ENCODE results near the gene SNRPA1.

Gene SNRPA1

DNA sequence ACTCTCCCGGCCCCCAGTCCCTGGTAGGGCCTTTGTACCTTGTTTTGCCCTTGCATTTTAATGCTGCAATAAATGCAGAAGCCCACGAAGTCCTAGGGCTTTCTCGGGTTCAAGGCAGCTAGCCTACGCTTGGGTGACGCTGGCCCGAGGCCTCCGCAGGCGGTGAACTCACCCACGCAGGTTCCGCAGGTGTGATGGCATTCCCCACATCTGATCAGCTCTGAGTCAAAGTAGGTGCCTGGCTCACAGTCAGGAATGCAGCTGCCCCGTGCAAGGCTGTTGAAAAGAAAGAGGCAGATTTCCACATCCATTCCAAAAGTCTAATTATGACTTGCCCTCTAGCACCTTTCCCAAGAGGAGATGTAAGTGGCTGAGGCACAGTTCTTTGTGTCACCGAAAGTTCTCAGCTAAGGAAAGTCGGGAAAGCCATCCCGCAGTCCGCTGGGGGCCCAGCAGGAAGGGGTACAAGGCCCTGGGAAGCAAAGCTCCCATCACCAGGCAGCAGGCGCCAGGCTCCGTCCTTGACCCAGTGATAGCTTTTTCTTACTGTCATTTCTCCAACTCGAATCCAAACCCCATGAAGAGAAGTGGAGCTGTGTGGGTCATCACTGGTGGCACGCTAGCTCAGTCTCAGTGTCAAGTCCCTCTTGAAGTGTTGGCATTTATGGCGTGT lies 23.2 kb upstream of the SNRPA1 start:
- no peak for DNase-seq

DNA sequence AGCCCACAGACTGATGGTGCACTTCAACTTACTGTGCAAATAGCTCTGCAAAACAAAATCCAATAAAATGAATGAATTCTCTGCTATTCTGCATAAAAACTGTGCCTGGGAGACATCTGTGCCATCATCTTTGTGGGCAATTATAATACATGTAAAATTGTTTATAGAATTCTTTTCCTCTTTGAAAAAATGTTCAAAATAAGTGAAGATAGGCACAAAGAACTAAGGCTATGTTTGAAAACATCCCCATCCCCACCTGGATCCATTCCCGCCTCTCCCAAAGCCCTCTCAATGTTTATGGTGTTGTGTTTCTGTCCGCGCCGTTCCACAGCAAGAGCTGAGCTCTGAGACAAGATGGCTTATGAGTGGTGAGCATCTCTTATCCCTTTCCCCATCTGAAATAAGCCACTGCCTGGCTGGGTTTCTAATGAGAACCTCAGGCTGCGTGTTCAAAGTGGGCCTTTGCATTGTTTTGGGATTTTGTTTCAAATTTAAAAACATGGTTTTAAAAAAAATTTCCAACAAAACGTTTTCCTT lies 22.4 kb upstream of the SNRPA1 start:
- DNase-seq = no peak

DNA sequence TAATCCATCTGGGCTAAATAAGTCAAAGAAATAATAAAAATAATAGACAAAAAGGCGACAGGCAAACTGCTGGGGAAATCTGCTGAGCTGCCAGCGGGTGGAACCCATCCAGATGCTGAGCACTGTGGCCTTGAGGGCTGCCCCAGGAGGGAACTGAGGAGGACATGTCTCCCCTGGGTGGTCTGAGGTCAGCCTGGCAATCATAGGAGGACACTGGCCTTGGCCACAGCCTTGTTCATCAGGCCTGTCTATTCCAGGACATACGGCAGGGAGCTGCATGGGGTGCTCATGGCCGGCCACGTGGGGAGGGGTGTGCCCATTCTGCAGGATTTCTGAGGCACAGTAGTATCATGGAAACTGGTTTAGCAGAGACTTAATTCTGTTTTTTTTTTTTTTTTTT lies 21.5 kb upstream of the SNRPA1 start:
- no peak for DNase-seq

DNA sequence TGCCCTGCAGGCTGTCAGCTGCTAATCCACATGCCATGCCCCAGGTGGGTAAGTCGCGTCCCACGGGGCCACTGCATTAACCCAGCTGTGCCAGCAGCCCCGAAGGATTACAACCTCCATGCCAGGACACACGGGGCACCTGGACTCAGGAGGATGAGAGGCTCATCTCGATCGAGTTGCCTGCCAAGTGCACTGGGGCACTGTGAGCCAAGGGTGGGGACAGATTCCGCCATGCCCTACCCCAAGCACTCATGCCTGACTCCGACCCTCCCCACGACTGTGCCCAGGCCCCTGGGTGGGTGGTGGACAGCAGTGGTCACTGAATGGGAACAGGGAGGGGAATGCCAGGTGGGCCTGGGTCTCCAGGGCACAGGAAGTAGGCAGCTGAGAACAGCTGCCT lies 20.7 kb upstream of the SNRPA1 start:
- DNase-seq = no peak

DNA sequence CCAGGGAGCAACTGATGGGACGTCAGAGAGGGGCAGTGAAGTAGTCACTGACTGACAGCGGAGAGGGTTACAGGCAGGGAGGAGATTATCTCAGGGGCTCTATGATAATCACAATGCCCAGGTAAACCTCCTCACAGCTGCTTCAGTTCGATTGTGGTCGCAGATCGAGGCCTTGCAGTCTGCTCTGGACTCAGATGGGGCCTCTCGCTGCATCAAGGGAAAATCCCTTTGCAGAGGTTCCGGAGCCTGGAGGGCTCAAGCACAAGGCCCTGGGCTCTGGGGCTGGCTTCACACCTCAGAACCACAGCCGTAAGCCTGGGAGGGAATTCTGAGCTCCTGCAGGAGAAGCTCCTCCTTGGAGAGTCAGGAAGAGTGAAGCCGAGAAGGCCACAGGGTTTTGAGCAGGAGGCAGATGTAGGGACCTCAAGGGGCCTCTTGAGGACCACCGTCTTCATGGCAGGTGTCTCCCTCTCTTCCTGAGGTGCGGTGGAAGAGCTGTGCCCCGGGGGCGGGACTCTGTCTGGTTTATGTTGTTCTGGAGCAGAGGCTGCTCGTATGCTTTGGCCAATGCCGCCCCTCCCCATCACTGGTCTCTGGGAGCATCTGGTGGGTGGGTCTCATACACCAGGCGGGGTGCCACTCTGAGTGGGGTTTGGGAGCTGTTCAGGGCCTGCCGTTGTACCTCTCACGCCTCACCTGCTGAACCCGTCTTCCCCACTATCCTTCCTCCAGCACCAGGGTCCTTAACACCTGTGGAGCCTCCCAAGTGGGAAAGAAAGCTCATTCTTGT lies 19.5 kb upstream of the SNRPA1 start:
- no peak for DNase-seq

DNA sequence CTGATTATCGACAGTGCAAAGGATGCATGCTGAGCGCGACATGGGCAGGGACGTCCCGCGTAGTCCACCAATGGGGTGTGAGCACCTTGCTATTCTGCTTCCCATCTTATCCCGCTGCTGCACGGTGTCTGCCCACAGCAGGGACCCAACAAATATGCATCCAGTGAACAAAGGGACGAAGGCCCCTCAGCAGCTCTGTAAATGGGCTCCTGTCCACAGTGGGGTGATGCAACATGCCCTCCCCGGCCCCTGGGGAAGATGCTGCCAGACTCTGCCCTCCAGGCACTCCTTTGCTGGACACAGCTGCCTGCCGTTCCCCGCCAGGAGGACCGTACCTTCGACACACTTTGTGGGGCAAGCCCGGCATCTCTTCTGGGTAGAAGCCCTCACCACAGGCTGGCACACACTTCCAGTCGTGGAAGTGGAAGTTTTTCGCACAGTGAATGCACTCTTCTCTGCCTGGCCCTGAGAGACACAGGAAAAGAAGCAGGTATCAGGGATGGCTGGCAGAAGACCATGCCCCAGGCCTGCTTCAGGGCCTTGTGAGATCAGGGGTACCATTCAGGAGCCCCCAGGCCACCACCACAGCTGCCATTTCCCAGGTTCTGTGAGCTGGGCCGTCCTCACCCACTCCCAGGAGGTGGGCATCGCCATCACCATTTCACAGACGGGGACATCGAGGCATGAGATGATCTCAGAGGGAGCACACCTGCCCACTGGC lies 18.2 kb upstream of the SNRPA1 start:
- DNase-seq = no peak

DNA sequence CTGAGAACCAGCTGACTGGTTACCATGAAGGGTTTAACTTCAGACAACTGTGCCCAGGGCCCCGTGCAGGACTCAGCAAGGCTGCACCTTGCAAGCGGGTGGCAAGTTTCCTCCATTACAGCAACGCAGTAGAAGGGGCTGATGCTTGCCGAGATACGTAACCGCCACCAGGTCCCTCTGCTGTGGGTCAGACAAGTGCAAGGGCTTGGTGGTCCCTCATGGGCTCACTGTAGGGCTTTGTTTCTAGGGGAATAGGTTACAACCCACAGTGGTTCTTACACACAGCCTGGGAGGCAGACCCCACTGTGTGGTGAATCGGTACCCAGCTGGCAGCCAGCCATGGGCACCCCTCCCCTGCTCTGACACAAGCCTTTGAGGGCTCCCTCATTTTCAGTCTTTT lies 15.5 kb upstream of the SNRPA1 start:
- DNase-seq = no peak

DNA sequence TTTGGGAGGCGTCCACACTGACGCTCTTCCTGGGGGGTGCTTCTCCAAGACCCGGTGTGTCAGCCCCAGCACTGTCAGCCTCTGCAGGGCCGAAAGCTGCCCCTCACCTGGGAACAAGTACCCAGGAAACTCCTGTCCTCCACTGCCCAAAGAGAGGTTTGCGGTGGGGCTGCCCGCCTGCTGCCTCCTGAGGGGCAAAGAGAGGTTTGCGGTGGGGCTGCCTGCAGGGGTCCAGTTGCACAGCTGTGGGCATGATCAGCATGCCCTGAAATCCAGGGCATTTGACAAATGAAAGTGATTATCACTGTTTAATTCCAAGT lies 15.1 kb upstream of the SNRPA1 start:
- DNase-seq = no peak

DNA sequence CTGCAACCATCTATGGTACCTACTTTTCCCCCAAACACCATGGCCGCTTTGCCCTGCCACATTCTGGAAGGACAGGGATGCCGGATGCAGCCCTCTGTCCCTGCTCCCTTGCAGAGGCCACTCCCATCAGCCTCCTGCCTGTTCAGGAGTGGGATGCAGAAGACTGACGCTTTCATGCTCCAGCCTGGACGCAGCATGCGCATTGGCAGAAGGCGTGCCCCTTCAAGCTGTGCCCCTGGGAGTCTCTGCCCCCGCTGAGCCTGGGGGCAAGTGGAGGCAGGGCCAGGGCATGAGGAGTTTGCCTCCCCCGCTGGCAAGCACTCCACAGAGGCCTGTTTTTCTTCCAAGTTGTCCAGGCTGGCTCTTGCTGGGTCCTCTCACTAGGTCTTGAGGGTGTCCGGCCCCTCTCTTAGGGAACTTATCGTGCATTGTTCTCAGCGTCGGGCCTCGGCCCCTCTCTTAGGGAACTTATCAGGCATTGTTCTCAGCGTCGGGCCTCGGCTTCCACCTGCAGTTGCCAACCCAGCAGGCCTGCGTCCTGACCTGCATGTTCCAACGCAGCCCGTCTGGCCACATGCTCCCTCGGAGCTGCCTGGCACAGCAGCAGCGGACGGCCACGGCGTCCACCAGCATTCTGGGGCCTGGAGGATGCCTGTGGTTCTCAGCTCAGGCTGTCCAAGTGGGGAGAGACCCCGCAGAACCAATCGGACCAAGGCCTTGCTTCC lies 14.6 kb upstream of the SNRPA1 start:
- no peak for DNase-seq

DNA sequence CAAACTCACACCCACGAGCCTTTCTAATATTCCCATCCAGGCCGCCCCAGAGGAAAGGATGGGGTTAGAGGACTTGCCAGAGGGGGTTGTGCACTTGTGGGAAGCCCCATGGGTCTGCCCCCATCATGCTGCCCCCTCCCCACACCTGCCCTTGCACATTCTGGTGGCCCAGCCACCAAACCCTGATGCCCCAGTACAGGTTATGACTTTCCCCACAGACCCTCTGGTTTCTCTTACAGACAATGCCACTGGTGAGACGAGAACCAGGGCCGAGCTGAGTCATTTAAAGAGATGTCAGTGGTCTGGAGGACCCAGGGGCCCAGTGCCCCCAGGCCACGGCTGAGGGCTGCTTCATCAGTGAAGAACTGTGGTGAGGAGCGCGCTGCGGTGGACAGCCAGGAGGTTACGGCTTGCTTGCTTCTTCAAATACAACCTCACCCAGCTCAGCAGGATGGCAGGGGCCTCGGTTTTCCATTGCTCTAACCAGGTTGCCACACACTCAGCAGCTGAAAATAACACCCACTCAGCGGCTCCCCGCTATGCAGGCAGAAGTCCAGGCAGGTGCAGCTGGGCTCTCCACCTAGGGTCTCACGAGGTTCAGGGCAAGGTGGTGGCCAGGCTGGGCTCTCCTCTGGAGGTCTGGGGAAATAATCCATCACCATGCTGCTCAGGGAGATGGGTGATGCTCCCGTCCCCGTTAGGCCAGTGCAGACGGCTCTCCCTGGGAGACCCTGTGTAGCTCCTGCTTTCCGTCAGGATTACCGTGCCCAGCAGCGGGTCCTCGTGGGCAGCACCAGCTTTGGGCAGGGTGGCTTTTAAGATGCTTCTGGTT lies 13.8 kb upstream of the SNRPA1 start:
- DNase-seq = no peak

DNA sequence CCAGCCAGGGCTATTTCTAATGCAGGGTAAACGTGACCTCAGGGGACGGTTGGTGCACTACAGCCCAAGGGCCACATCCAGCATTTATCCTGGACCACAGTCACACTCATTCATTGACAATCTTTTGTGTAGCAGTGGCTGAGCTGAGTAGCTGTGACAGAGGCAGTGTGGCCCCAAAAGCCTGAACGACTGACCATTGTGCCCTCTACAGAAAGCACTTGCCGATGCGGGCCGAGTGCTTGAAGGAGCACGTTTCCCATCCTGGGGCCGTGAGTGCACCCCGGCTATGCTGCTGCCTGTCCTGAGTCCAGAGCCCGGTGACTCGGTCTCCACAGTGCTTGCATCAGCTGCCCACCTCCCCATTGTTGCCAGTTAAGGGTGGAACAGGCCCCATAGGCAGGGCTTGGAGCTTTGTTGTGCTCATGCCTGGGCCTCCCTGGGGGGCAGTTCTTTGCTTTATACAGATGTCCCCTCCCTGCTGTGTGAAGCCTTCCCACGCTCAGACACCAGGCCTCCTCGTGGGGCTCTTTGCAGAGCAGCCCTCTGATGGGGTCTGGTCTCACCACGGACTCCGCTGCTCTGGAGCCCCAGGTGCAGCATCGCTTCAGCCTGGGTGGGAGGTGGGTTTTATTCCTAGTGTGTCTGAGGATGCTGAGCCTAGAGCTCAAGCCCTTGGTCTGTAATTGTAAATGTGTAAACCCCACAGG lies 13.0 kb upstream of the SNRPA1 start:
- no peak for DNase-seq

DNA sequence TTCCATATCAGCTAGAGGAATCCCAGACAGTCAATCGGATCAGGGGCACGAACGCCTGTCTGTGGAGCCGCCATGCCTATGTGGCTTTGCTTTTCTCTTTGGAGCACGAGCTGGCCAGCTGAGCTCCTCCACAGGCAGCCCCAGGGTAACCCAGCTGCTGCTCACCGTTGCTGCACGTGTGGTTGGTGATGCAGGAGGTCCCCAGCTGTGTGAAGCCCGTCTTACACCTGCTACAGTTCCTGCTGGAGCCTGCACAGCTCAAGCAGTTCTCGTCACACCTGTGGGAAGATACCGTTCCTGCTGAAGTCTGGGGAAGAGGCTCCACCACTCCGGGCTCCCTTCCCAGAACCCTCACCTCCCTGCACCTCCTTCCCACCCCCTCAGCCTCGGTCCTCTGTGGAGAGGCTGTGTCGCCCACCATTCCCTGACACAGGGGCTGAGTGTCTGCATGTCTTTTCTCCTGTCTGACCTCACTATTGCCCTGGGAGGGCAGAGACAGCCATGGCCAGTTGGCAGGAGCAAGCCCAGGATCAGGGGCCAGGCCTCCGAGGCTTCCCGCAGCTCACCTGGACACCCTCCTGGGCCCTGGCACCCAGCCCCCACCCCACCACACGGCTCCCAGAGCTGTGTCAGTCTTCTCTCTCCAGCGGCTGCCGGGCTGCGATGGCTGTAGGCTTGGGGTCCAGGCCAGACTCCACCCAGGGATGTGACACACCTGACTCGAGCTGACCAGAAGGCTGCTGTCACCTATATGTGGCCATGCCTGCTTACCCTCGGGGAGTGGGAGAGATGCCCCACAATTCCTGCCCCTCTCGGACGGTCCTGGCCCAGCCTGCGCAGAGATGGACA lies 12.2 kb upstream of the SNRPA1 start:
- no peak for DNase-seq

DNA sequence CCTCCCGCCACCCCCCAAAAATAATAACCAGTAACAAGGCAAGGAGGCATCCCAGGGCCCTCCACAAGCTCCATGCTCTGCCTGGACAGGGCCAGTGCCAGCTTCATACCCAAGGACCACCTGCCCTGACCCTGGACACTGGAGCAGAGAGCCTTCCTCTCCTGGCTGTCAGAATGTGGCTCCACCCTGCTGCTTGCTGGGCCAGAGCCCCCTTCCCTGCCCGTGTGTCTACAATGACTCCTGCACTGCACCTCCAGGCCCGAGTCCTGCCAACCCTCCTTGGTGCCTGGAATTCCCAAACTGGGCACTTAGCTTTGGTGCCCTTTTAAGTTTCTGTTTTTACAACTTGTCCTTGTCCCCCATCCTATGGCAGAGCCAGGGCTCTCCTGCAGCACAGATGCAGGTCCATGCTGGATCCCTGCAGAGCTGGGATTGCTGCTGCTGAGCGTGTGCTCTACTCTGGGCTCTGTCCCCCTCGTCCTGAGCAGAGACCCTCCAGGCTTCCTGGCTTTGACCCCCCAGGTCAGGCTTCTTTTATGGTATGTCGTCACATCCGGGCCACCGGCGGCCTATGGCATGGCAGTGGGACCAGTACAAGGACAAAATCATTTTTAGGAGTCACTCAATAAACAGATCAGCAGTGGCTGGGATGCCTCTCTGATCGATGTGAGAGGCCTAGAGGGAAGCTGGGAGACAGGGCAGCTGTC lies 11.4 kb upstream of the SNRPA1 start:
- DNase-seq = no peak

DNA sequence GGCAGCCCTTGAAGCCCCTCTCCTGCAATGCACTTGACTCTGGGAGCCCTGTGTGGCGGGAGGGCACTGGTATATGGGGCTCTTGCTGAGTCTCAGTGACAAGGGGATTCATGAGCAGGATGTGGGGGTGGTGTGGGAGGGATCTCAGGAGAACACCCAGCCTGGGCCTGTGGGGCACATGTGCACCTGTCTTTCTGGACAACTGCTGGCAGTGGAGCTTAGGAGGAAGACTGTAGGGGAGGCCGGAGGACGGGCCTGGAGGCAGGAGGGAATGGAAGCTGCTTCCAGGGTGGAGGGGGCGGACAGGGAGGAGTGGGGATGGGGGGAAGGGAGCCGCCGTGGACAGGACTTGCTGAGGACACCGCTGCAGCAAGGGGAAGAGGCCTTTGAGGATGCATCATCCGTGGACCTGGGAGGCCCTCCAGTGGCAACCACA lies 10.8 kb upstream of the SNRPA1 start:
- DNase-seq = no peak

DNA sequence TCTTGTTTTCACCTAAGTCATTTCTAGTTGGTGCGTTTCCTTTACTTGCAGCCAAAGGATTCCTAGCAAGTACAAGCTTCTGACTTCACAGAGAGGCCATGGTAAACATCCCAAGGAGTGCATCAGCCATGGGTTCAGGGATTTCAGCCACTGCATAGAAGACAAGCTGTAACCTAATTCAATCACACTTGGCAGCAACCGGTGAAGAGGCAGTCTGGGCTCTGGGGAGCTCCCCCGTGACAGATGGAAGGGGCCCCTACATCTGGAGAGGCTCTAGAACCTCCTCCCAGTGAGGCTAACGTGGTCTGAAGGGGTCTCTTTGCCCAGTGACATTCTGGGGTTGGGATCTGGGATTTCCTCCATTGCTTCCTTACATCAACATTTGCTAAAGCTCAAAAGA lies 8.4 kb upstream of the SNRPA1 start:
- no peak for DNase-seq

DNA sequence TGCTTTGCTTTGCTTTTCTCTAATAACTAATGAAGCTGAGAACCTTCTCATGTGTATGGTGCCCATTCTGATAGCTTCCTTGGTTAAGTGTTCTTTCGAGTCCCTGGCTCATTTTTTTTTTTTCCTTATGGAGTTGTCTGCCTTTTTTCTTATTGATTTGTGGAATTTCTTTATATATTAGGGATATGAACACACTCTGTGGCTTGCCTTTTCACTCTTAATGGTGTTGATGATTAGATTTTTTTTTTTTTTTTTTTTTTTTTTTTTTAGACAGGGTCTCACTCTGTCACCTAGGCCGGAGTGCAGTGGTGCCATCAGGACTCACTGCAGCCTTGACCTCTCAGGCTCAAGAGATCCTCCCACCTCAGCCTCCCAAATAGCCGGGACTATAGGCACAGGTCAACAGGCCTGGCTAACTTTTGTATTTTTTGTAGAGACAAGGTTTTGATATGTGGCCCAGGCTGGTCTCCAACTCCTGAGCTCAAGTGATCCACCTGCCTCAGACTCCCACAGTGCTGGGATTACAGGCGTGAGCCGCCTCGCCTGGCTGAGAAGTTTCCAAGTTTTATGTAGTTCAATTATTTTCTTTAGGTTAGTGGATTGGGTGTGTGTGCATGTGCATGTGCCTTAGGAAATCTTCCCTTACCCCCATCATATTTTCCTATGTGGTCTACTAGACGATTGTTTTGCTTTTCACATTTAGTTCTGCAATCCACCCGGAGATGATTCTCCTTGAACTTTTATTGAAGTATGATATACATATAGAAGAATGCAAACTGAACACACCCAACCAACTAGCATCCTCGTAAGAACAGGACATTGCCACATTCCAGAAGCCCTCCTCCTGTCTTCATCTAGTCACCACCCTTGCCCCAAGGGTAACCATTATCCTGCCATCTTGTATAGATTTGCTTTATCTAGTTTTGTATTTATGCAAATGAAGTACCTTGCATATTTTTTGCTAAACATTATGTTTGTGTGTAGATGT lies 1.7 kb upstream of the SNRPA1 start:
- DNase-seq = no peak

DNA sequence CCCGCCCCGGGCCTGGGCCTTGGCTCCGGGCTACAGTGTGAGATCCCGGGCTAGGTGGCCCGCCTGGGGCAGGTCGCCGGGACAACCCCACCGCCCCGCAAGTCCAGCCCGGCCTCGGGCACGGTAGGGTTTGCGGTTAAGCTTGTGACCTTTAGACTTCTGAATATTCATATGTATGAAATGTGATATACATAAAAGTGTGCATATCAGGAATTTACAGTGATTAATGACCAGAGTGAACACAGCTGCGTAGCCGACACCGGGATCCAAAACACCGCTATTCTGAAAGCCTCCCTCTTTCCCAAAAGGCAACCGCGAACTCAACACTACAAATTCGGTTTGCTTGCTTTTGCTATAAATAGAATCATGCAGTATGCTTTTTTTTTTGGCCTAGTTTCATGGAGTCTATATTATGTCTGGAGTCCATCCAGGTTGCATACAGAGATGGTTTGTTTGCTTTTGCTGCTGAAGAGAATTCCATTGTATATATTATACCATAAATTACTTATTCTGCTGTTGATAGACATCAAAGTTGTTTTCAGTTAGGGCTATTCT lies 636 bp upstream of the SNRPA1 start:
- peak; percentile 36 for DNase-seq

DNA sequence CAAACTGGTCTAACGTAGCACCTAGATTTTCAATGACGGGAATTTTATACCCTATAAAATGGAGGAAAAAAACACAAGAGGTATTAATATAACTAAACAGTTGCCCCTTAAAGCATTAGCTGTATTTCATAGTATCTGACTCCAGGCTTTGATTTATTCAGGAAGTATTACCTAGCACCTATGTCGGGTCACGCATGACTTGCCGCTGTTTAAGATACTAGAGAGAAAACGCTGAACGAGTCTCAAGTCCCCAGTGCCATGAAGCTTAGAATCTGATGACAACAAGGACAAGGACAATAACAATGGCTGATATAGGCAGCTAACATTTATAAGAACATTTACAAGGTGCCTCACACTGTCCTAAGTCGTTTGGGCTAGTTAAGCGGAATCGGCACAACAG lies 1.9 kb downstream of the SNRPA1 start:
- no peak for DNase-seq

All from hematopoietic multipotent progenitor cell treated with erythropoietin and hydrocortisone succinate and interleukin-3 and kit ligand, for 6 days (in vitro differentiated cells).